Measurements from ENCODE around the gene ASAH2.
"Not testable (repeated sequence)": the region's sequence is repeated elsewhere in the genome, so short reads cannot be mapped to it uniquely, and the experiment has no call there.

Gene ASAH2

DNA sequence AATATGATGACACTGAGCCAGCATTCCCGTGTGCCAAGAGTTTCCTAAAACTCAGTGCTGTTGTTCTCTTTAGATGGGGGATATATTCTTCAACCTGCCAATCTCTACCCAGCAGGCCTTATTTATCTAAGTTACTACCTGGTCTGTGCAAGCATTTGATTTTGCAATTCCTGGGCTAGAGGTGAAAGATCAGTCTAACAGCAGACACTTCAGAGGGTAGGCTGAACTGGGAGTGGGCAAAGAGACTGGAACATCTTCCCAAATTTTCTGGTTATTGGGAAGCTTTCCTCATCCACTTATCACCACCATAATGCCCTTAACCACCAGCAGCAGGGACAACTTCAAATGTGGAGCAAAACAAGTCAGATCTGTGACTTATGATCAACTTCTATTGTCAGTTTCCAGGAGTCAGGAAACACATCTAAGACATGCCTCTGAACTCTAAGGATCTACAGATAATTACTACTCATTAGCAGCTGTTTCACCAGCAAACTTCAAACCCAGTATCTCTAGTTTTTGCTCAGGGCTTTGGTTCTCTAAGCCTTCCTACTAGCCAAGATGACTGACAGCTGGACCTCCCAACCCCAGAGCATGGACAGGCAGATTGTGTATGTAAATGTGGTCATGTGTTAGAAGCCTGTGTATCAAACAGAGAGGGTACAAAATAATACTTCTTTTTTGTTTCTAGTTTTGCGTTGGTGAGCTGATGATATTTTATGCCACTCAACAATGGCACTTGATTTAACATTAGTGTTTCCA lies 1.0 kb downstream of the ASAH2 start:
- no peak for DNase-seq

DNA sequence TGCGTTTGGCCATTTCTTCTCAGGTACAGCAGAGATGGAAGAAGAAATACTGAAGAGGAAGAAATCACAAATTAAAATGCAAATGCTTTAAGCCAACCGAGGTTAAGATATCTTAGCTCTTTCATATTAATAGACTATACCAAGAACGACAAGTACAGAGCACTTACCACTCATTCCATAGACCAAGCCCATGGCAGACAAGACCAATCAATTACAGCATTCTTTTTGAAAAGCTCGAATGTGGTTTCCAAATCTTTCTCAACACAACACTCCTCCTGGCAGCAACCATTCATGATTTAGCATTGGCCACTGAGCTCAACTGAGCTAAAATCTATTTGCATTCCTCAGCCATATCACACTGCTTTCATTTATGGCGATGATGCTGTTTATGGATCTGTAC lies 2.7 kb downstream of the ASAH2 start:
- no peak for DNase-seq

DNA sequence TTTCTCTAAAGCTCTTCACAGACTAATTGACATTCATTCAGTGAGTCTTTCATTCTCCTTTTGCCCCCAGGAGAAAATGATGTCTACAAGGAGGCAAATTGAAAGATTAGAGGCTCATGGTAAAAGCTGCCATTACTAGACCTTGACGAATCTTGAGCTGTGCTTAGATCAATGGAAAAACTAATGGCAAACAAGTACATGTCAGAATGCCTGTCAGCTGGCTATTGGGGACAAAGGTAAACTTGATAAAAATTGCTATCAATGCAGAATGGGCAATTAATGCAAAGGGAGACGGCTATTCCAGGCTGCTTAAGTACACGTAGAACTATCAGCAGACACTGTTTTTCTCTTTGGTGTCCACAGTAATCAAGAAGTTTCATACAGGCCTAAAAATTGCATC lies 3.3 kb downstream of the ASAH2 start:
- DNase-seq, result no peak

DNA sequence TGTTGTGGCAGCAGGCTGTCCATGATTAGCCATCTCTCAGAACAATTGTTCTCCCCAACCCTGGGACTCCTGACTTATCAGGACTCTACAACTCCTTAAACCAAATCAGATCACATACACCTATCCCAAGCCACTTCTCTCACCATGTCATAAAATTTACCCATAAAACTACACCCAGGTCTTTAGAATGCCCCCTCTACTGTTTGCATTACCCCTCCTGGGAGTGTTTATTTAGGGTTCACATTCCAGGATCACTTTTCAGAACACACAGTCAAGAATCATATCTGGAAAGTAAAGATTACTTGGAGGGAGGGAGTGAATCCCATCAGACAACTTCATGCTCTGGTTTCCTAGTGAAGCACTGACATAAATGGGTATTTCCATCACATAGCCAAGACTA lies 7.1 kb downstream of the ASAH2 start:
- no peak for DNase-seq

DNA sequence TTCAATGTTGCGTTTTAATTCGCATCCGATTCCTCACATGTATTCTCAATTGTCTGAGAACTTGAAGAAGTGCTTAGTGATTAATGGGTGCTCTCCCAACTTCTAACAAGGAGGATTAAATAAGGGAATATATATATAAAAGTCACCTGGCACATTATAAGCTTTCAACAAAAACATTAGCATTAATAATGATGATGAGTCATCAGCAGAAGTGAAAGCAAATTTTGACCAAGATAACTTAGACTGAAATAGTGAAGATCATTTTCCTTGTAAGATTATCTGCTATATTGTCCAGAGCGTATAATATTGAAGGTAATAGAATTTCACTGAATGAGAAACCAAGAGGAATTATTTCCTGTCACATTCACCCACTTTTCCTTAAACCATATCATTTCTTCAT lies 8.5 kb downstream of the ASAH2 start:
- DNase-seq, result no peak

DNA sequence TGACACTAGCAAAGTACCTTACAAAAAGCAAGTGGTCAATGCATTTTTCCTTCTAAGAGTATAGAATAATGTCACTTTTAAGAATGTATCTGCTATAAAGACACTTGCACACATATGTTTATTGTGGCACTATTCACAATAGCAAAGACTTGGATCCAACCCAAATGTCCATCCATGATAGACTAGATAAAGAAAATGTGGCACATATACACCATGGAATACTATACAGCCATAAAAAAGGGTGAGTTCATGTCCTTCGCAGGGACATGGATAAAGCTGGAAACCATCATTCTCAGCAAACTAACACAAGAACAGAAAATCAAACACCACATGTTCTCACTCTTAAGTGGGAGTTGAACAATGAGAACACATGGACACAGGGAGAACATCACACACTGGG lies 9.8 kb downstream of the ASAH2 start:
- DNase-seq, result not testable (repeated sequence)

DNA sequence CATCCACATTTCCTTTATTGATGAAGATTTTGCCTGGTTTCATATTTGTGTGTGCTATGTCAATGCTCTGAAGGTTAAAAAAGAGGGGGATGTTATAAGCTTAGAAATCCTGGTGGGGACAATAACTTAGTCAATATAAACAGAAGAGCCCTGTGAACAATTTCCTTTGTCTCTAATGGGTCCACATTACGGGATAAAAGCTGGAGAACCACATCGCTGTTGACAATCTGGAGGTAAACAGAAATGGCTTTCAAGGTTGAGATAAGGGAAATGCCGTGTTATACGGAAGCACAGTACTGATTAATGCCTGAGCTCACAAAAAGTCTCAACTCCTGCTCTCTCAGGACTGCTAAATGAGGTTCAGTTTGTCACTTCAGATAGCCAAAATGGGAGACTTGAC lies 16.8 kb downstream of the ASAH2 start:
- DNase-seq, result no peak

DNA sequence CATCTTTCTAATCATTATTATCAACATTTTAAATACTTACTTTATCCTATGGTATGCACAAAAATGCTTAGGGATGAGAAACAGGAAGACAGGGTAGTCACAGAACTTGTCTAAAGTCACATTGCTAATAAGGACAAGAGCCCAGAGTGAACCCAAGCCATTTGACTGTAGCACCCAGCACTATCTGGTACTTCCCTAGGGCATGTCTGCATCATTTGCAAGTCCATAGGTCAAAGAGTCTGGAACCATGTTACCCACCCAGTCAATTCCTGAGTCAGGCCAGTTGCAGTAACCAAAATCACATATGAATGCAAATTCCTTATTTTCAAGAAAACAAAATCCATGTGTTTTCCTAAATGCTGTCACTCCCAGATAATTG lies 19.1 kb downstream of the ASAH2 start:
- no peak for DNase-seq

DNA sequence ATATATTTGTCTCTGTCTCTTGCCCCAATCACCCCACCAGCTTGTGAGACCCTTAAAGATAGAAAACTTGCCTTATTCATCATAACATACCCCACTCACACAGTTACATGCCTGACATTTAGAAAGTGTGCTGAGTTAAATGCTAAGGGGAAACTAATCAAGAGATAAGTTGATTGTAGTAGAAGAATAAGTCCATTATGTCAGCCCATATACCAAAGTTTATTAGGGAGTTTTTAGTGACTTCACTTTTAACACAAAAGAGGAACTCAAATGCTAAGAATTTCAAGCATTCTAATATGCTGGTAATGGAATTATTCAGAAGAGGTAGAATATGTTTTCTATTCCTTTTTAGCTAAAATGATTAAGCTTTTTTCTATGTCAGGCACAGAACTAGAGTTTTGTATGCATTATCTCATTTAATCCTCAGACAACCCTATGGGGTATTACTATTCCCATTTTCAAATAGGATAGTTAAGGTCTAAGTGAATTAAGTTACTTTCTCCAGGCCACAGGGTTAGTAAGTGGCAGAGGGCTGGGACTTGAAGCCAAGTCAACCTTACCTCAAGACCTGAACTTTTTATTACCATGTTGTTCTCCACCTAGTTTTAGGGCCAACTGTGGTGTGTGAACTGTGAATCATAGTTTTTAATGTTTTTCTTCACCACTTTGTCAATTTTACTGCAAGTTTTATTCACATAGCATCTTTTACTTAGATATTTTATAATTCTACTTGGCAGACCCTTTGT lies 19.6 kb downstream of the ASAH2 start:
- no peak for DNase-seq

DNA sequence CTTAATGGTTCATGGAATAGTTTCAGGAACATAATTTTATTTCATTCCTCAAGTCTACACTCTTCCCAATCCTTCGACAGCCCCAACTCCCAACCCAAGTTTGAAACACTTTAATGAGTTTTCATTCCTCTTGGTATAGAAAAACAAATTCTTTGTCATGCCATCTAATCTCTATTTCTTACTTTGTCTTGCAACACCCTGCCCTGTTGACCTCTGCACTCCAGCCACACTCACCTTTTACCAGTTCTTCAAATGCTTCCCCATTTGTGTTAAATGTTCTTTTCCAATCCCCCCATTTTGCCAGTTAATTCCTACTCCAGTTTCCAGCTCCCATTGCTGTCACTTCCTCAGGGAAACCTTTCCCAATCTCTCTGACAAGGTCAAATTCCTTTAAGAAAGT lies 21.9 kb downstream of the ASAH2 start:
- DNase-seq, result no peak

DNA sequence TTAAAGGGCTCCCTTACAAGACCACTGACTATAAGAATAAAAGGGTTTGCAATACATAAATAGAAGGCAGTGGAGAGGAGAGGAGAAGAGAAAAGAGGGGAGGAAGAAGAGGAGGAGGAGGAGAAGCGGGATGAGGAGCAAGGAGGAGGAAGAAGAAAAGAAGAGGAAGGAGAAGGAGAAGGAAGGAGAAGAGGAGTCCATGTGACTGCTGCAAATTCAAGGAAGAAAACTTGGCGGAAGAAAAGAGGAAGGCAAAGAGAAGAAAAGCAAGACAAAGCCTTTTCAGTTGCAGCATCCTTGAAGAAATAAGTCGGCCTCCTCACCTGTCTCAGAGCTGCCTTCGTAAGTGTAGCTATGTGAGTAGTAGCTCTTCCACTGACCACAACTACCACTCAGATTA lies 22.6 kb downstream of the ASAH2 start:
- no peak for DNase-seq

DNA sequence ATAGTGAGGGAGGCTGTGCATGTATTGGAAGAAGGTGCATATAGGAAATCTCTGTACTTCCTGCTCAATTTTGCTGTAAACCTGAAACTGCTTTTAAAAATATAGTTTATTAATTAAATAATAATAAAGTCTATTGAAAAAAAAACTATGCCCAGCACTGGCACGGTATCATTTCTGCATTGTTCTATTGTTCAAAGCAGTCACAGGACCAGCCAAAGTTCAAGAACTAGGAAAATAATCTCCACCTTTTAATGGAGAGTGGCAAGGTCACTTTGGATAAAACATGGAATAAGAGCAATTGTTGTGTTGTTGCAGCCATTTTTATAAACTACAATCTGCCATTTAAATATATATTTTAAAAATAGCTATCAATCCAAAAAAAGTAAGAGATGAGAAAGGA lies 24.7 kb downstream of the ASAH2 start:
- DNase-seq, result no peak

DNA sequence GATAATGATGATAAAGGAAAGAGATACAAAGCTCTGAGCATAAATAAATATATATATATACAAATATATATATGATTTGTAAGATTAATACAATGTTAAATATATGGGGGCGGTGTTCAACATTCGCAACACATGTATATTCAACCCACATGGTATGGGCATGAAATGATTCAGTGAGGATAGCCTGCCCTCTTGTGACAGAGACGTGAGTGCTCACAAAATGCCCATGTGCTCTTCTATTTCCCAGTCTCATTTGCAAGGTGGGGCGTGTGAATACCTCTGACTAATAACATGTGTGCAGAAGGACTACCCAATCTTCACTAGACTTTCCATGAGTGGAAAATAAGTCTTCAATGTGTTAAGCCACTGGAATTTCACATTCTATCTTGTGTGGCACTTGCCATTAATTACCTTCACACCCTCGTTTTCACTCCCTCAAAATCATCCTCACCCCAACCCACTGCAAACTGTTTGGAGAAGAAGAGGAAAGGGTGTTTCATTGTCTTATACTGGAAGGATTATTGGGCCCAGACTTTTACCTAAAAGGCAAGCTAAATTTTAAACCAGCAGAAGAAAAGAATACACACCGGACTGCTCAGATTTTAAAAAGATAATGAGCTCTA lies 26.9 kb downstream of the ASAH2 start:
- DNase-seq, result peak; percentile 9

DNA sequence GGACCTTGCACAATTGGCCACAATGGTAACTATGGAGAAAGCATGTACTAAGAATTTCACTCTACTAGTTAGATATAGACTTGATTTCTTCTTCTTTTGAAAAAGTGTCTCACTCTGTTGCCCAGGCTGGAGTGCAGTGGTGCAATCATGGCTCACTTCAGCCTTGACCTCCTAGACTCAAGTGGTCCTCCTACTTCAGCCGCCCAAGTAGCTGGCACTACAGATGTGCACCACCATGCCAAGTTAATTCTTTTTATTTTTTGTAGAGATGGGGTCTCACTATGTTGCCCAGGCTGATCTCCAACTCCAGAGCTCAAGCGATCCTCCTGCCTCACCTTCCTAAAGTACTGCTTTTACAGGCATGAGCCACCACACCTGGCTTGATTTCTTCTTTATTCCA lies 29.1 kb downstream of the ASAH2 start:
- no peak for DNase-seq

DNA sequence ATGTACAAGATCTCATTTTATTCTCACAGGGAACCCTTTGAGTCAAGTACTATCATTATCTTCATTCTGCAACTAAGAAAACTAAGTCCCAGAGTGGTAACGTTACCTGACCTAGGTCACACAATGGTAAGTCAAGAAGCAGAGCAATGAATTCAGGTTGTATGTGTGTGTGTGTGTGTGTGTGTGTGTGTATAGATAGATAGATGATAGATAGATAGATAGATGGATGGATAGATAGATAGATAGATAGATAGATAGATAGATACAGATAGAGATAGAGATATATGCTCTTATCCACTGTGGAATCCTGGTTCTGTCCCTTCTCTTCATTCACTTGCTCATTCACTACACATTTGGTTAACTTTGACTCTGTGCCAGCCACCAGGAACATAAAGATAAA lies 29.8 kb downstream of the ASAH2 start:
- no peak for DNase-seq

DNA sequence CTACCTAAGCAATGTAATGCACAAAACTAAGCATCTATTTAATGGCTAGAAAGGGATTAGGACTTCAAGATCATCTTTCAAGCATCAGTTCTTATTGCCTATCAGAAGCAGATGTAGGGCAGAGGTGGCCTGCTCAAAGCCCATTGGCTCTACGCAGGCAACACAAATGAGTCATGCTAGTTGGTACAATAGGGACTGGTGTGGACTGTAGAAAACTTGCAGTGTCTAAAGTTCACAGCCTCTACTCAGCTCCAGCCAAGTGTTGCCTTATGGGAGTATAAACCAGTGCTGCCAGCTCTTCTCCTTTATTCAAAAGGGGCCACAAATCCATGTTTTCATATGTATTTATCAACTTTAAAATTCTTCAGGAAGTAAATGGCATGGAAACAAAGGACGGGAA lies 31.7 kb downstream of the ASAH2 start:
- no peak for DNase-seq

DNA sequence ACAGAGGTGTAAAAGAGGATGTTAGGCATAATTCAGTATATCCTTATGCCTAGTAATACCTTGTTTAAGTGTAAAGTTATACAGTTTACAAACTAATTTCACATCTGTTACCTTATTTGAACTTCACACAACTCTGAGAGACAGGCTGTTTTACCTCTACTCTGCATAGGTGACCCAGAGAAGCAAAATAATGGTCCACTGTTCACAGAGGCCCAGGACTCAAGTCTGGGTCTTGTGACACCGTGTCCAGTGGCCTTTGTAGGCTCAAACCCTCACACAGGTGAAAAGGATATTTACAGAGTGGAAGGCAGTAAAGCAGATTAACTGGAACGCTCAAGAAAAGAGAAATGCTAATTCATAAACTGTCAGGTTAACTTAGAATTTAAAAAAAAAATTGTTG lies 32.1 kb downstream of the ASAH2 start:
- DNase-seq, result no peak

DNA sequence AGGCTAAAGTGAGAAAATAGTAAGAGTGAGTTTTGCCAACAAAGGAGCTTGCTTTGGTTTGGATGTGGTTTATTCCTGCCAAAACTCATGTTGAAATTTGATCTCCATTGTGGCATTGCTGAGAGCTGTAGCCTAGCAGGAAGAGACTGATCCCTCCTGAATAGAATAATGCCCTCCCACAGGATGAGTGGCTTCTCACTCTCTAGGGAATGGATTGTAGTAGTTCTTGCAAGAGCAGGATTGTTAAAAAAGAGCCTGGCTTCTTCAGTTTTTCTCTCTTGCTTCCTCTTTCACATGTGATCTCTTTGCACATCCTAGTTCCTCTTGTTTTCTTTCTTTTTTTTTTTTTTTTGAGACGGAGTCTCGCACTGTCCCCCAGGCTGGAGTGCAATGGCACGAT lies 34.4 kb downstream of the ASAH2 start:
- DNase-seq, result peak; percentile 2

DNA sequence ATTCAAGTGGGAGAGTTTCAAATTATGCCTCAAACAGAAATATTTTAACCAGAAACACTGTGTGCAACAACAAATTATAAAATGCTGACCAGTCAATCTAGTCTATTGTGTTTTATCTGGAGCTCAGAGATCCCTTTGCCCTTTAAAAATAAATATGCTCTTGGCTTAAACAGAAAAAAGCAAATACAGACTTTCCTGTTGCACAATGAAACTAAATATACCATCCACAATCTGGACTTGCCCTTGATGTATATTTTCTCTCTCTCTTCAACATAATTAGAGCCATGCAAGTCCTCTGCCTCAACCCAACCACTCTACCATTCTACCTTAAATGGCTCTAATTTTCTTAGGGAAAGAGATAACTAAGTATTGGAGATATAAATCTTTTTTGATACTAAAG lies 34.9 kb downstream of the ASAH2 start:
- DNase-seq, result no peak

DNA sequence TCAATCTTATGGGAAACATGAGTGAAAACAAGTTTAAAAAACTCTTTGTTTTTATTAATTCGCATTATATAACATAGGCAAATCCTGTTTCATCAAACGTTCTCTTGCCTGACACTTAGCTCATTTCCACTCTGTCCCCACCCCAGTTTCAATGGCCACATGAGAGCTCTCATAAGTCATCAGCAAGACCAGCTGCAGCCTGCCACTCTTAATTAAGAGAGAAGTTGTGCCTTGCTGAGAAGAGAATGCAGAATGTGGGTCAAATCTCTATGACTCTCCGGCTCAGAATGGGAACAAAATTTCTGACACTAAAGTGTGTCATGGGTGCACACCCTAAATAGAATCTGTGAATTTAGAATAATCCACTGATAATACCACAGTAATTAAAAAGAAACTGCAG lies 39.6 kb downstream of the ASAH2 start:
- no peak for DNase-seq

DNA sequence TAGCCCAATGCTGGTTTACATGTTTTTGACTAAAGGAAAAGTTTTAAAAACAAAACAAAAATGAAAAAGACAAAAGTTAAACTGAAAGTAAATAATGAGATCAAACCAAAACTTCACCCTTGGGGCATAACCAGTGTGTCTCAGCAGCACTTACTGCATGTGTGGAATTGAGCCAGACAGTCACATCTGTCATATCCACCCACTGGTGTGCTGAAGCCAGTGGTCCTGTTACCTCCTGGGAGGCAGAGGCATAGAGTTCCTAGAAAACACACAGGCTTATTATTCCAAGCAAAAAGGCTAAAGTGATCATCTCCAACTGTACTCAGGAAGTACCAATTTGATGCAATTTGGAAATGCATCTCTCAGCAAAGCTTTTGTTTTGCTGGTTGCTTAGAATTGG lies 40.4 kb downstream of the ASAH2 start:
- no peak for DNase-seq

Data from NCI-H1105 (cell line).